Chondrocyte (in vitro differentiated cells): ENCODE data around the gene ST3GAL6. TPM values are rescaled to one million over a fixed set of nuclear protein-coding genes. Genes with fewer than 3 reads are reported as not detected.

ENCODE experiments used
- DNase-seq: peaks from one replicate; pipeline ENCODE4 v3.0.0; 2021; ENCODE audit warnings: mixed read lengths, low spot score
- H3K27ac Mint-ChIP-seq: one replicate; pipeline ENCODE4 v1.8.0; 2021; ENCODE audit warnings: mild to moderate bottlenecking, moderate library complexity, mixed read lengths; ENCODE audit not compliant: unreplicated experiment
- H3K27me3 Mint-ChIP-seq: 2 replicates; pipeline ENCODE4 v1.8.0; 2021; ENCODE audit warnings: low read depth, mixed read lengths
- H3K36me3 Mint-ChIP-seq: 2 replicates; pipeline ENCODE4 v1.8.0; 2021; ENCODE audit warnings: low read depth, mixed read lengths
- H3K4me1 Mint-ChIP-seq: 2 replicates; pipeline ENCODE4 v1.8.0; 2021; ENCODE audit warnings: low read depth, mild to moderate bottlenecking, mixed read lengths
- H3K4me3 Mint-ChIP-seq: one replicate; pipeline ENCODE4 v1.8.0; 2021; ENCODE audit warnings: mild to moderate bottlenecking, moderate library complexity, mixed read lengths; ENCODE audit not compliant: unreplicated experiment
- H3K9me3 Mint-ChIP-seq: 2 replicates; pipeline ENCODE4 v1.8.0; 2021; ENCODE audit warnings: low read depth, mixed read lengths
- CTCF ChIP-seq: fragments of 200-600 bp; sonication (generic); IDR thresholded peaks from 2 replicates; pipeline ENCODE4 v1.5.0; 2021; ENCODE audit warnings: antibody characterized with exemption, mild to moderate bottlenecking, moderate library complexity
- total RNA-seq: library from RNA; stranded (reverse); gene quantifications from 3 replicates; pipeline ENCODE4 v1.2.1, GENCODE V29; 2021

Gene ST3GAL6
- total RNA-seq, 1 donor from 2014 or later, result 0.32 TPM

GRCh38 chr3:98764472-98764884 is 1.3 kb downstream of the ST3GAL6 start:
- TF ChIP-seq CTCF, result no peak
- H3K4me1 Mint-ChIP-seq, result no peaks in the 10 kb centered on the region
- H3K4me3 Mint-ChIP-seq, result no peak overlapping the region
- no peak for DNase-seq
- H3K36me3 Mint-ChIP-seq, result no peaks in the 10 kb centered on the region
- H3K27me3 Mint-ChIP-seq, result peaks cover 19% of the 10 kb centered on the region
- no peaks in the 10 kb centered on the region for H3K9me3 Mint-ChIP-seq
- no peak overlapping the region for H3K27ac Mint-ChIP-seq

- H3K9me3 Mint-ChIP-seq, result no peaks in the 10 kb centered on the region
These were observed 2.6 kb downstream of the ST3GAL6 start for GRCh38 chr3:98765721-98766120.

GRCh38 chr3:98766924-98767323 is 3.8 kb downstream of the ST3GAL6 start:
- Mint-ChIP-seq H3K27me3 (peaks cover 12% of the 10 kb centered on the region), H3K27ac (no peak overlapping the region), H3K4me3 (no peak overlapping the region), H3K9me3 (no peaks in the 10 kb centered on the region), H3K36me3 (no peaks in the 10 kb centered on the region), H3K4me1 (no peaks in the 10 kb centered on the region)
- no peak for DNase-seq
- TF ChIP-seq CTCF, result no peak

More at GRCh38 chr3:98765721-98766120, 2.6 kb downstream of the ST3GAL6 start:
- H3K27me3 Mint-ChIP-seq, result peaks cover 13% of the 10 kb centered on the region
- H3K36me3 Mint-ChIP-seq, result no peaks in the 10 kb centered on the region
- DNase-seq, result no peak
- no peak overlapping the region for H3K4me3 Mint-ChIP-seq
- no peak overlapping the region for H3K27ac Mint-ChIP-seq
- H3K4me1 Mint-ChIP-seq, result no peaks in the 10 kb centered on the region
- no peak for TF ChIP-seq CTCF

- no peak for TF ChIP-seq CTCF
- Mint-ChIP-seq H3K27me3 (peaks cover 5% of the 10 kb centered on the region), H3K36me3 (no peaks in the 10 kb centered on the region), H3K9me3 (no peaks in the 10 kb centered on the region), H3K4me1 (no peaks in the 10 kb centered on the region), H3K4me3 (no peak overlapping the region), H3K27ac (no peak overlapping the region)
- no peak for DNase-seq
These were observed 5.8 kb downstream of the ST3GAL6 start for GRCh38 chr3:98768961-98769360.

- H3K27ac Mint-ChIP-seq, result no peak overlapping the region
- no peaks in the 10 kb centered on the region for H3K4me1 Mint-ChIP-seq
- no peak for TF ChIP-seq CTCF
- peaks cover 2% of the 10 kb centered on the region for H3K27me3 Mint-ChIP-seq
- H3K4me3 Mint-ChIP-seq, result no peak overlapping the region
- DNase-seq, result no peak
- no peaks in the 10 kb centered on the region for H3K36me3 Mint-ChIP-seq
- H3K9me3 Mint-ChIP-seq, result no peaks in the 10 kb centered on the region
These were observed 6.3 kb downstream of the ST3GAL6 start for GRCh38 chr3:98769448-98769847.
